Karpas-422 (cell line): ENCODE measurements around the gene YJU2. TPM values are rescaled to one million over a fixed set of nuclear protein-coding genes. Genes with fewer than 3 reads are reported as not detected.
"Not testable (repeated sequence)": the region's sequence is repeated elsewhere in the genome, so short reads cannot be mapped to it uniquely, and the experiment has no call there.

Experiments used
- DNase-seq: peaks from one replicate; pipeline ENCODE4 v3.0.0-alpha.2; 2015
- H2AFZ ChIP-seq: fragments of 200-600 bp; sonication (generic); 2 replicates; pipeline ENCODE4 v1.6.1; 2014; ENCODE audit warnings: antibody characterized with exemption, low read length, mixed read lengths
- H3K27ac ChIP-seq: fragments of 200-600 bp; sonication (generic); 2 replicates; pipeline ENCODE4 v1.5.1; 2014; ENCODE audit warnings: mild to moderate bottlenecking, low read length, moderate library complexity
- H3K27me3 ChIP-seq: fragments of 200-600 bp; sonication (generic); 2 replicates; pipeline ENCODE4 v1.6.1; 2014; ENCODE audit warnings: low read length, mixed read lengths
- H3K36me3 ChIP-seq: fragments of 200-600 bp; sonication (generic); 2 replicates; pipeline ENCODE4 v1.6.1; 2014; ENCODE audit warnings: low read length, mixed read lengths; ENCODE audit not compliant: insufficient read depth
- H3K4me1 ChIP-seq: fragments of 200-600 bp; sonication (generic); 2 replicates; pipeline ENCODE4 v1.6.1; 2014; ENCODE audit warnings: mild to moderate bottlenecking, low read length, mixed read lengths
- H3K4me2 ChIP-seq: fragments of 200-600 bp; sonication (generic); 2 replicates; pipeline ENCODE4 v1.6.1; 2014; ENCODE audit warnings: low read length, low read depth, mild to moderate bottlenecking; ENCODE audit not compliant: poor library complexity, severe bottlenecking
- H3K4me3 ChIP-seq: fragments of 200-600 bp; sonication (generic); 2 replicates; pipeline ENCODE4 v1.5.1; 2014; ENCODE audit warnings: mild to moderate bottlenecking, antibody characterized with exemption, low read length, mixed read lengths
- H3K79me2 ChIP-seq: fragments of 200-600 bp; sonication (generic); 2 replicates; pipeline ENCODE4 v1.6.1; 2014; ENCODE audit warnings: mild to moderate bottlenecking, low read length, mixed read lengths
- H3K9ac ChIP-seq: fragments of 200-600 bp; sonication (generic); 2 replicates; pipeline ENCODE4 v1.6.0; 2014; ENCODE audit warnings: low read length
- H3K9me2 ChIP-seq: fragments of 200-600 bp; sonication (generic), shearing (Covaris generic); replicated peaks from 2 replicates; pipeline ENCODE4 v1.6.0; 2014; ENCODE audit warnings: mild to moderate bottlenecking, low read length, moderate library complexity; ENCODE audit not compliant: insufficient read depth
- H3K9me3 ChIP-seq: fragments of 300-700, 200-600 bp; sonication (generic); 2 replicates; pipeline ENCODE4 v1.6.1; 2014; ENCODE audit warnings: low read length, mixed read lengths
- H4K20me1 ChIP-seq: fragments of 200-600 bp; sonication (generic); 2 replicates; pipeline ENCODE4 v1.6.1; 2014; ENCODE audit warnings: mild to moderate bottlenecking, antibody characterized with exemption, low read length, low read depth; ENCODE audit not compliant: insufficient read depth
- total RNA-seq: library from RNA; depleted of rRNA; stranded (reverse); fragments of >200 nt; shearing (Covaris generic); gene quantifications from 2 replicates; pipeline ENCODE4 v1.2.3, GENCODE V29; 2014; ENCODE audit warnings: low replicate concordance

Gene YJU2
- total RNA-seq, 1 experiment from 2014 or later, result 5.6 TPM

- not testable (repeated sequence) for H3K9me2 ChIP-seq, H3K36me3 ChIP-seq, H3K27me3 ChIP-seq, H3K4me3 ChIP-seq, H3K4me1 ChIP-seq, H3K4me2 ChIP-seq, H3K9ac ChIP-seq, H2AFZ ChIP-seq, H4K20me1 ChIP-seq, DNase-seq, H3K9me3 ChIP-seq, H3K79me2 ChIP-seq, H3K27ac ChIP-seq
These were observed 14.7 kb upstream of the YJU2 start for GRCh38 chr19:4232139-4232538.

- Histone ChIP-seq H4K20me1 (no peaks in the 10 kb centered on the region), H3K4me1 (peaks cover 7% of the 10 kb centered on the region), H3K9me3 (no peaks in the 10 kb centered on the region), H3K27ac (no peak overlapping the region), H3K79me2 (no peaks in the 10 kb centered on the region), H3K4me3 (no peak overlapping the region), H3K9ac (no peak overlapping the region), H3K4me2 (no peak overlapping the region), H3K9me2 (no peaks in the 10 kb centered on the region), H2AFZ (no peak overlapping the region), H3K36me3 (no peaks in the 10 kb centered on the region), H3K27me3 (no peaks in the 10 kb centered on the region)
- no peak for DNase-seq
These were observed 14.1 kb upstream of the YJU2 start for GRCh38 chr19:4232614-4233281.

GRCh38 chr19:4233282-4233853 lies 13.5 kb upstream of the YJU2 start:
- Histone ChIP-seq H4K20me1 (no peaks in the 10 kb centered on the region), H2AFZ (no peak overlapping the region), H3K27ac (no peak overlapping the region), H3K4me3 (no peak overlapping the region), H3K36me3 (no peaks in the 10 kb centered on the region), H3K4me2 (no peak overlapping the region), H3K9me3 (no peaks in the 10 kb centered on the region), H3K9me2 (no peaks in the 10 kb centered on the region), H3K9ac (no peak overlapping the region), H3K79me2 (no peaks in the 10 kb centered on the region), H3K4me1 (peaks cover 7% of the 10 kb centered on the region), H3K27me3 (no peaks in the 10 kb centered on the region)
- peak; percentile 86 for DNase-seq

GRCh38 chr19:4234142-4234861 lies 12.6 kb upstream of the YJU2 start:
- H4K20me1 ChIP-seq, result no peaks in the 10 kb centered on the region
- H3K4me1 ChIP-seq, result peaks cover 2% of the 10 kb centered on the region
- H2AFZ ChIP-seq, result no peak overlapping the region
- H3K4me2 ChIP-seq, result no peak overlapping the region
- H3K27ac ChIP-seq, result no peak overlapping the region
- no peaks in the 10 kb centered on the region for H3K36me3 ChIP-seq
- H3K9me2 ChIP-seq, result no peaks in the 10 kb centered on the region
- H3K27me3 ChIP-seq, result no peaks in the 10 kb centered on the region
- no peaks in the 10 kb centered on the region for H3K9me3 ChIP-seq
- no peaks in the 10 kb centered on the region for H3K79me2 ChIP-seq
- no peak overlapping the region for H3K9ac ChIP-seq
- no peak for DNase-seq
- no peak overlapping the region for H3K4me3 ChIP-seq

- no peak overlapping the region for H3K27ac ChIP-seq
- H2AFZ ChIP-seq, result no peak overlapping the region
- no peaks in the 10 kb centered on the region for H4K20me1 ChIP-seq
- no peaks in the 10 kb centered on the region for H3K36me3 ChIP-seq
- H3K4me2 ChIP-seq, result no peak overlapping the region
- no peaks in the 10 kb centered on the region for H3K79me2 ChIP-seq
- H3K9me3 ChIP-seq, result no peaks in the 10 kb centered on the region
- no peak overlapping the region for H3K4me3 ChIP-seq
- no peak for DNase-seq
- H3K9ac ChIP-seq, result no peak overlapping the region
- H3K27me3 ChIP-seq, result no peaks in the 10 kb centered on the region
- no peaks in the 10 kb centered on the region for H3K9me2 ChIP-seq
- H3K4me1 ChIP-seq, result no peaks in the 10 kb centered on the region
These were observed 12.0 kb upstream of the YJU2 start for GRCh38 chr19:4234862-4235201.

- not testable (repeated sequence) for DNase-seq, H3K9me2 ChIP-seq, H3K27me3 ChIP-seq, H3K79me2 ChIP-seq, H4K20me1 ChIP-seq, H3K4me3 ChIP-seq, H3K27ac ChIP-seq, H3K9me3 ChIP-seq, H2AFZ ChIP-seq, H3K4me2 ChIP-seq, H3K36me3 ChIP-seq, H3K4me1 ChIP-seq, H3K9ac ChIP-seq
These were observed 9.4 kb upstream of the YJU2 start for GRCh38 chr19:4237510-4237909.

- no peak overlapping the region for H3K4me2 ChIP-seq
- H3K9me3 ChIP-seq, result no peaks in the 10 kb centered on the region
- H3K79me2 ChIP-seq, result no peaks in the 10 kb centered on the region
- H4K20me1 ChIP-seq, result no peaks in the 10 kb centered on the region
- no peak overlapping the region for H3K9ac ChIP-seq
- H3K27me3 ChIP-seq, result no peaks in the 10 kb centered on the region
- no peak for DNase-seq
- H2AFZ ChIP-seq, result no peak overlapping the region
- H3K36me3 ChIP-seq, result no peaks in the 10 kb centered on the region
- no peak overlapping the region for H3K27ac ChIP-seq
- H3K4me1 ChIP-seq, result no peaks in the 10 kb centered on the region
- H3K4me3 ChIP-seq, result no peak overlapping the region
- H3K9me2 ChIP-seq, result no peaks in the 10 kb centered on the region
These were observed 8.0 kb upstream of the YJU2 start for GRCh38 chr19:4238831-4239230.

- no peak overlapping the region for H3K4me3 ChIP-seq
- no peak overlapping the region for H3K9ac ChIP-seq
- no peak overlapping the region for H2AFZ ChIP-seq
- no peak overlapping the region for H3K27ac ChIP-seq
- no peak for DNase-seq
- H3K27me3 ChIP-seq, result no peaks in the 10 kb centered on the region
- no peak overlapping the region for H3K4me2 ChIP-seq
- no peaks in the 10 kb centered on the region for H3K9me3 ChIP-seq
- no peaks in the 10 kb centered on the region for H4K20me1 ChIP-seq
- H3K9me2 ChIP-seq, result no peaks in the 10 kb centered on the region
- H3K79me2 ChIP-seq, result no peaks in the 10 kb centered on the region
- no peaks in the 10 kb centered on the region for H3K36me3 ChIP-seq
- peaks cover 6% of the 10 kb centered on the region for H3K4me1 ChIP-seq
These were observed 5.0 kb upstream of the YJU2 start for GRCh38 chr19:4241824-4242430.
